CD14-positive monocyte (primary cell): ENCODE measurements around the gene RASAL3. TPM values are rescaled to one million over a fixed set of nuclear protein-coding genes. Genes with fewer than 3 reads are reported as not detected.
A peak's percentile ranks its signal among the peaks of the same experiment; 100 is the strongest.

Experiments used
- DNase-seq, 3 donors: peaks; one replicate each; pipeline ENCODE4 v3.0.0-alpha.2; 2011 to 2022
- H2AFZ ChIP-seq: 2 replicates; pipeline ENCODE4 v1.6.0; 2012; ENCODE audit warnings: mild to moderate bottlenecking, low read depth, low read length, inconsistent platforms; ENCODE audit not compliant: insufficient read depth, poor library complexity, severe bottlenecking
- H3K27ac ChIP-seq, 2 donors: 1 replicate in 1 of 2; 2 replicates in 1 of 2; pipeline ENCODE4 v1.5.1; 2012 to 2013; ENCODE audit warnings: low read length in 2 of 2, control low read depth in 1 of 2, inconsistent platforms in 1 of 2, low read depth in 1 of 2, mild to moderate bottlenecking in 1 of 2
- H3K27me3 ChIP-seq, 2 donors: one replicate each; pipeline versions ENCODE4 v1.6.0 to v1.6.1; 2011 to 2013; ENCODE audit warnings: low read length in 2 of 2; ENCODE audit not compliant: control insufficient read depth in 2 of 2, insufficient read depth in 2 of 2
- H3K36me3 ChIP-seq, 2 donors: replicated peaks in 1 of 2; 1 replicate in 1 of 2; 2 replicates in 1 of 2; pipeline versions ENCODE4 v1.5.1 to v1.6.1; 2012 to 2013; ENCODE audit warnings: low read length in 2 of 2, control low read depth in 1 of 2, inconsistent platforms in 1 of 2, mild to moderate bottlenecking in 1 of 2; ENCODE audit not compliant: insufficient read depth in 2 of 2, control insufficient read depth in 1 of 2
- H3K4me1 ChIP-seq, 2 donors: 1 replicate in 1 of 2; 2 replicates in 1 of 2; pipeline versions ENCODE4 v1.5.1 to v1.6.1; 2012 to 2013; ENCODE audit warnings: low read length in 2 of 2, control low read depth in 1 of 2, inconsistent platforms in 1 of 2, mild to moderate bottlenecking in 1 of 2, moderate library complexity in 1 of 2; ENCODE audit not compliant: insufficient read depth in 2 of 2, control insufficient read depth in 1 of 2
- H3K4me2 ChIP-seq: replicated peaks from 2 replicates; pipeline ENCODE3; 2012; ENCODE audit warnings: low read length, moderate library complexity, mild to moderate bottlenecking; ENCODE audit not compliant: poor library complexity, severe bottlenecking; ENCODE audit errors: extremely low read depth
- H3K4me3 ChIP-seq, 3 experiments: fragments of 200-600 bp in 1 of 3; sonication (generic) in 1 of 3; replicated peaks in 1 of 3; 1 replicate in 2 of 3; 2 replicates in 1 of 3; pipeline ENCODE4 v1.5.1; 2011 to 2013; ENCODE audit warnings: low read length in 3 of 3, mild to moderate bottlenecking in 3 of 3, control low read depth in 2 of 3, low read depth in 2 of 3, inconsistent platforms in 1 of 3, moderate library complexity in 1 of 3
- H3K79me2 ChIP-seq: 2 replicates; pipeline ENCODE4 v1.6.0; 2012; ENCODE audit warnings: mild to moderate bottlenecking, control low read depth, inconsistent platforms, low read length, moderate library complexity; ENCODE audit not compliant: insufficient read depth
- H3K9ac ChIP-seq: 2 replicates; pipeline ENCODE4 v1.6.0; 2017; ENCODE audit warnings: low read length, mild to moderate bottlenecking; ENCODE audit not compliant: insufficient read depth, poor library complexity, severe bottlenecking
- H3K9me3 ChIP-seq, 2 donors: replicated peaks in 1 of 2; 1 replicate in 1 of 2; 2 replicates in 1 of 2; pipeline versions ENCODE4 v1.5.1 to v1.6.1; 2012 to 2013; ENCODE audit warnings: low read length in 2 of 2, control low read depth in 1 of 2; ENCODE audit not compliant: control insufficient read depth in 1 of 2, insufficient read depth in 1 of 2
- H4K20me1 ChIP-seq: 2 replicates; pipeline ENCODE4 v1.6.0; 2012; ENCODE audit warnings: mild to moderate bottlenecking, low read length, control low read depth, moderate library complexity; ENCODE audit not compliant: insufficient read depth
- H3K27ac Mint-ChIP-seq, 7 donors: one replicate each; pipeline ENCODE4 v1.8.0; 2020; ENCODE audit warnings: mild to moderate bottlenecking in 7 of 7, mixed read lengths in 7 of 7, moderate library complexity in 6 of 7, inconsistent platforms in 2 of 7
- H3K27me3 Mint-ChIP-seq, 3 donors: one replicate each; pipeline ENCODE4 v1.8.0; 2021 to 2022; ENCODE audit warnings: low read depth in 3 of 3, mild to moderate bottlenecking in 3 of 3, mixed read lengths in 3 of 3, moderate library complexity in 3 of 3, inconsistent platforms in 1 of 3
- H3K36me3 Mint-ChIP-seq, 2 donors: one replicate each; pipeline ENCODE4 v1.8.0; 2020; ENCODE audit warnings: mixed read lengths in 2 of 2, inconsistent platforms in 1 of 2, mild to moderate bottlenecking in 1 of 2
- H3K4me1 Mint-ChIP-seq: one replicate; pipeline ENCODE4 v1.8.0; 2020; ENCODE audit warnings: mild to moderate bottlenecking, mixed read lengths
- H3K4me3 Mint-ChIP-seq, 2 donors: one replicate each; pipeline ENCODE4 v1.8.0; 2020; ENCODE audit warnings: mild to moderate bottlenecking in 2 of 2, mixed read lengths in 2 of 2, moderate library complexity in 1 of 2
- H3K9me3 Mint-ChIP-seq, 7 donors: one replicate each; pipeline ENCODE4 v1.8.0; 2020 to 2022; ENCODE audit warnings: mixed read lengths in 7 of 7, mild to moderate bottlenecking in 6 of 7, moderate library complexity in 6 of 7, inconsistent platforms in 2 of 7
- WGBS: methylation state at CpG from one replicate; pipeline ENCODE4 v1.1.5; 2013; ENCODE audit warnings: missing lambda C conversion rate; ENCODE audit not compliant: insufficient coverage; 5-methylcytosine and 5-hydroxymethylcytosine counted together
- intact Hi-C, 2 donors: fragments of 100-400 bp; cut with micrococcal nuclease; formaldehyde crosslinking; loops; one replicate each; pipeline versions ENCODE4 v1.15.0 to v1.15.1; 2023
- polyA plus RNA-seq, 3 donors: library from polyadenylated mRNA; depleted of rRNA in 1 of 3; unstranded in 2 of 3; stranded (reverse) in 1 of 3; fragments of 300-500 nt in 2 of 3; fragments of >200 nt in 1 of 3; fragmentation: Illumina TruSeq in 2 of 3; gene quantifications; 1 replicate in 2 of 3; 2 replicates in 1 of 3; pipeline ENCODE4 v1.2.3, GENCODE V29; 2012 to 2021
- TF ChIP-seq, protein P1 (sequence below): fragments of 200-600 bp; IDR thresholded peaks from one replicate; pipeline ENCODE4 v1.8.0; 2022; ENCODE audit warnings: antibody characterized with exemption, mild to moderate bottlenecking

Gene RASAL3
- polyA plus RNA-seq, 3 donors, result 4.5 to 45.4 (median 13.6) TPM

- H3K27me3 Mint-ChIP-seq, result peaks cover 39 to 51% (median 39%) of the 10 kb centered on the region in 3 donors
- no peak within 1 kb of the TSS for H3K27ac Mint-ChIP-seq
- peak within 1 kb of the TSS; percentile 45 for H3K4me2 ChIP-seq
- no peak for DNase-seq
- peaks cover 11 to 18% of the 10 kb centered on the region in 2 donors for H3K4me1 ChIP-seq
- no peaks in the 10 kb centered on the region for H3K79me2 ChIP-seq
- H3K9me3 Mint-ChIP-seq, result peaks cover 0 to 11% (median 2%) of the 10 kb centered on the region in 7 donors
- peaks cover 14% of the 10 kb centered on the region for H3K4me1 Mint-ChIP-seq
- intact Hi-C loops, result no loop called here
- H3K27me3 ChIP-seq, result peaks cover 15 to 34% of the 10 kb centered on the region in 2 donors
- H3K36me3 Mint-ChIP-seq, result peaks cover 3 to 4% of the 10 kb centered on the region in 2 donors
- WGBS, result 2% methylated on average over 47 of the region's 52 CpGs
- H3K9ac ChIP-seq, result peak within 1 kb of the TSS; percentile 8
- H3K9me3 ChIP-seq, result no peaks in the 10 kb centered on the region
- no peak within 1 kb of the TSS for H3K4me3 ChIP-seq
- peak within 1 kb of the TSS; percentile 34 to 86 for H3K4me3 Mint-ChIP-seq
- TF ChIP-seq, protein P1, sequence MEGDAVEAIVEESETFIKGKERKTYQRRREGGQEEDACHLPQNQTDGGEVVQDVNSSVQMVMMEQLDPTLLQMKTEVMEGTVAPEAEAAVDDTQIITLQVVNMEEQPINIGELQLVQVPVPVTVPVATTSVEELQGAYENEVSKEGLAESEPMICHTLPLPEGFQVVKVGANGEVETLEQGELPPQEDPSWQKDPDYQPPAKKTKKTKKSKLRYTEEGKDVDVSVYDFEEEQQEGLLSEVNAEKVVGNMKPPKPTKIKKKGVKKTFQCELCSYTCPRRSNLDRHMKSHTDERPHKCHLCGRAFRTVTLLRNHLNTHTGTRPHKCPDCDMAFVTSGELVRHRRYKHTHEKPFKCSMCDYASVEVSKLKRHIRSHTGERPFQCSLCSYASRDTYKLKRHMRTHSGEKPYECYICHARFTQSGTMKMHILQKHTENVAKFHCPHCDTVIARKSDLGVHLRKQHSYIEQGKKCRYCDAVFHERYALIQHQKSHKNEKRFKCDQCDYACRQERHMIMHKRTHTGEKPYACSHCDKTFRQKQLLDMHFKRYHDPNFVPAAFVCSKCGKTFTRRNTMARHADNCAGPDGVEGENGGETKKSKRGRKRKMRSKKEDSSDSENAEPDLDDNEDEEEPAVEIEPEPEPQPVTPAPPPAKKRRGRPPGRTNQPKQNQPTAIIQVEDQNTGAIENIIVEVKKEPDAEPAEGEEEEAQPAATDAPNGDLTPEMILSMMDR, result no peak
- no peak within 1 kb of the TSS for H3K27ac ChIP-seq
- no peaks in the 10 kb centered on the region for H3K36me3 ChIP-seq
- H2AFZ ChIP-seq, result peak within 1 kb of the TSS; percentile 53
- H4K20me1 ChIP-seq, result no peaks in the 10 kb centered on the region
Observed at GRCh38 chr19:15508035-15508710, 43.8 kb upstream of the RASAL3 start, which contains the start of gene CYP4F22. Gene CYP4F22, plus strand, starts transcription at chr19:15508525. Its CDS starts 16,812 bp downstream, at chr19:15525337.

GRCh38 chr19:15507068-15508034, 43.0 kb upstream of the RASAL3 start:
- TF ChIP-seq, protein P1, result no peak
- Histone ChIP-seq H3K4me2 (no peak overlapping the region), H4K20me1 (no peaks in the 10 kb centered on the region), H3K79me2 (no peaks in the 10 kb centered on the region), H3K4me1 (peaks cover 11 to 18% of the 10 kb centered on the region in 2 donors), H3K27me3 (peaks cover 15 to 34% of the 10 kb centered on the region in 2 donors), H3K27ac (no peak overlapping the region), H2AFZ (no peak overlapping the region), H3K36me3 (no peaks in the 10 kb centered on the region), H3K4me3 (no peak overlapping the region), H3K9ac (no peak overlapping the region), H3K9me3 (no peaks in the 10 kb centered on the region)
- Mint-ChIP-seq H3K4me3 (peak overlapping the region in 1 of 2 donors; percentile 86), H3K27ac (peak overlapping the region in 1 of 7 donors; percentile 8), H3K9me3 (peaks cover 0 to 11% (median 2%) of the 10 kb centered on the region in 7 donors), H3K36me3 (peaks cover 3 to 4% of the 10 kb centered on the region in 2 donors), H3K4me1 (peaks cover 14% of the 10 kb centered on the region), H3K27me3 (peaks cover 39 to 49% (median 39%) of the 10 kb centered on the region in 3 donors)
- WGBS, result 81% methylated on average over 10 of the region's 14 CpGs
- intact Hi-C loops, result no loop called here
- no peak for DNase-seq
